ENCODE data around the gene BEAN1. TPM values are rescaled to one million over a fixed set of nuclear protein-coding genes. Genes with fewer than 3 reads are reported as not detected.

The BEAN1 gene, protein sequence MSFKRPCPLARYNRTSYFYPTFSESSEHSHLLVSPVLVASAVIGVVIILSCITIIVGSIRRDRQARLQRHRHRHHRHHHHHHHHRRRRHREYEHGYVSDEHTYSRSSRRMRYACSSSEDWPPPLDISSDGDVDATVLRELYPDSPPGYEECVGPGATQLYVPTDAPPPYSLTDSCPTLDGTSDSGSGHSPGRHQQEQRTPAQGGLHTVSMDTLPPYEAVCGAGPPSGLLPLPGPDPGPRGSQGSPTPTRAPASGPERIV
- total RNA-seq (under 1 TPM in 7 of 9 donors, not detected in 2; 0.11 to 0.54 (median 0.17) TPM), polyA plus RNA-seq (under 1 TPM; 0.16 to 0.29 (median 0.20) TPM)
- long read RNA-seq, donor 1 = 0 reads
- long read RNA-seq, donor 2 = 0 reads
- long read RNA-seq, donor 3 = 0 reads
- long read RNA-seq, donor 4 = 0 reads
- long read RNA-seq, donor 5 = 0 reads
- long read RNA-seq, donor 6 = 0 reads
- long read RNA-seq, donor 7 = 0 reads
- long read RNA-seq, donor 8 = 0 reads
- long read RNA-seq, donor 9 = 0 reads
- long read RNA-seq, donor 10 = 0 reads

DNA sequence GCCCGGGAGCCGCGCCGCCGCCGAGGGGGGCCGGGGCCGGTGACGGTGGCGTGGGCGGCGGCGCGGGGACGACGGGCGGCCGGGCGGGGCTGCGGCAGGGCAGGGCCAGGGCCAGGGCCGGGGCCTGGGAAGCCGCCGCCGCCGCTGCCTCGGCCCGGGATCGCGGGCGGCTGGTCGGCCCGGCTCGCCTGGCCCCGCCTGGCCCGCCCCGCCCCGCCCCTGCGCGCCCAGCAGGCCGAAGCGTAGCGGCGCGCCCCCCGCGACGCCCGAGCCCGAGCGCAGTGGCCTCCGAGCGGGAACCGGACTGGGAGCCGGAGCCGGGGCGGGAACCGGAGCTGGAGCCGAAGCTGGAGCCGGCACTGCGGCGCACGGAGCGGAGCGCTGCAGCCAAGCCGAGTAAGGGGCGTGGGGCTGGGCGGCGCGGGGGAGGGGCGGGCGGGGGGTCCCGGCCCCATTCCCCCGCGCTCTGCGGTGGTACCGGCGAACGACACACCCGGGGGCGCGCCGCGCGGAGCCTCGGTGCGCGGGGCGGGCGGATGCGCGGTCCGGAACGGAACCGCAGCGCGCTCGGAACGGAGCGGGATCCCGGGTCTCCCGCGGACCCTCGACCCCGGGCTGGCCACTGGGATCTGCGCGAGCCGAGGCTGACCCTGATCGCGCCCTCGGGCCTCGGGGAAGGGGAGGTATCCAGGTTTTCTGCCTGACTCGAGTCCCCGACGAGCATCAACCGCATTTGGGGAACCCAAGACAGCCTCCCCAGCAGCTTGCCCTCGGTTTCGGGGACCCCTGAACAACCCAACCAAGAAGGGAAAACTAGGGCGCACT lies at the start of gene BEAN1:
Gene BEAN1 (plus strand): TSS at position 260 of the 825 bp plus-strand sequence. CDS start 10,382 bp downstream, outside the sequence.
- Histone ChIP-seq H3K27ac (no peak within 1 kb of the TSS), H3K4me3 (peak within 1 kb of the TSS in 1 of 4 donors; percentile 61), H3K36me3 (replicated peaks in 1 of 2) (no peaks in the 10 kb centered on the region), H3K27me3 (peaks cover 30% of the 10 kb centered on the region), H3K9me3 (replicated peaks in 1 of 3) (no peaks in the 10 kb centered on the region), H3K4me1 (replicated peaks in 1 of 2) (peaks cover 4 to 7% of the 10 kb centered on the region in 2 donors)
- TF ChIP-seq POLR2A (IDR thresholded peaks at IDR 0.05) = no peak
- TF ChIP-seq, protein P1, sequence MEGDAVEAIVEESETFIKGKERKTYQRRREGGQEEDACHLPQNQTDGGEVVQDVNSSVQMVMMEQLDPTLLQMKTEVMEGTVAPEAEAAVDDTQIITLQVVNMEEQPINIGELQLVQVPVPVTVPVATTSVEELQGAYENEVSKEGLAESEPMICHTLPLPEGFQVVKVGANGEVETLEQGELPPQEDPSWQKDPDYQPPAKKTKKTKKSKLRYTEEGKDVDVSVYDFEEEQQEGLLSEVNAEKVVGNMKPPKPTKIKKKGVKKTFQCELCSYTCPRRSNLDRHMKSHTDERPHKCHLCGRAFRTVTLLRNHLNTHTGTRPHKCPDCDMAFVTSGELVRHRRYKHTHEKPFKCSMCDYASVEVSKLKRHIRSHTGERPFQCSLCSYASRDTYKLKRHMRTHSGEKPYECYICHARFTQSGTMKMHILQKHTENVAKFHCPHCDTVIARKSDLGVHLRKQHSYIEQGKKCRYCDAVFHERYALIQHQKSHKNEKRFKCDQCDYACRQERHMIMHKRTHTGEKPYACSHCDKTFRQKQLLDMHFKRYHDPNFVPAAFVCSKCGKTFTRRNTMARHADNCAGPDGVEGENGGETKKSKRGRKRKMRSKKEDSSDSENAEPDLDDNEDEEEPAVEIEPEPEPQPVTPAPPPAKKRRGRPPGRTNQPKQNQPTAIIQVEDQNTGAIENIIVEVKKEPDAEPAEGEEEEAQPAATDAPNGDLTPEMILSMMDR (IDR thresholded peaks at IDR 0.05) = no peak
- DNase-seq = peak in 2 of 7 donors; percentile 17 to 29
- intact Hi-C loops (cut with DNase I) = no loop called here
- WGBS, 4 donors = 1% methylated on average over 36 to 118 of the region's 118 CpGs; no CpG with 5 or more reads in 1 of the 4 donors

DNA sequence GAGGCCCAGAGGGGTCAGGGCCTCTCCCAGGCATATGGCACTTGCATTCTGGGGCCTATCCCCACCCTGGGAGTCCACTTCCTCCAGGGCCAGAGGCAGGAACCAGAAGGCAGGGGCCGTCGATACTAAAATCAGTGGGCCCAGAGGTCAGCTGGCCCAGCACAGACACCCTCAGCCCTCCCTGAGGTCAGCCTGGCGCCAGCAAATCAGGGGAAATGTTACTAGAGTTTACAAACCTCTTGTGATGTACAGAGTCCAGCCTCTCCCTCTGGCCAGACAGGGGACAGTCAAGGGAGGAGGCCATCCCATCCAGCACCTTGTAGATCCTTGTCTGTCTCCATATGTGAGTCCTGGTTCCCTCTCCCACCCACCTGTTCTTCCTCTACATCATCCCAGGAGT lies 49.8 kb upstream of the BEAN1 start:
- no peak for DNase-seq
- peaks cover 5% of the 10 kb centered on the region in 2 donors for H3K4me1 ChIP-seq (replicated peaks in 1 of 2)
- H3K9me3 ChIP-seq (replicated peaks in 1 of 3) = no peaks in the 10 kb centered on the region
- intact Hi-C loops (cut with DNase I) = no loop called here
- H3K36me3 ChIP-seq (replicated peaks in 1 of 2) = no peaks in the 10 kb centered on the region
- H3K4me3 ChIP-seq = no peak overlapping the region
- whole genome bisulfite sequencing, 4 donors = 73 to 93% (median 79%) methylated on average over 1 to 3 of the region's 3 CpGs
- H3K27me3 ChIP-seq = no peaks in the 10 kb centered on the region
- peak overlapping the region in 1 of 5 donors; percentile 4 for H3K27ac ChIP-seq
- TF ChIP-seq POLR2A (IDR thresholded peaks at IDR 0.05) = no peak

DNA sequence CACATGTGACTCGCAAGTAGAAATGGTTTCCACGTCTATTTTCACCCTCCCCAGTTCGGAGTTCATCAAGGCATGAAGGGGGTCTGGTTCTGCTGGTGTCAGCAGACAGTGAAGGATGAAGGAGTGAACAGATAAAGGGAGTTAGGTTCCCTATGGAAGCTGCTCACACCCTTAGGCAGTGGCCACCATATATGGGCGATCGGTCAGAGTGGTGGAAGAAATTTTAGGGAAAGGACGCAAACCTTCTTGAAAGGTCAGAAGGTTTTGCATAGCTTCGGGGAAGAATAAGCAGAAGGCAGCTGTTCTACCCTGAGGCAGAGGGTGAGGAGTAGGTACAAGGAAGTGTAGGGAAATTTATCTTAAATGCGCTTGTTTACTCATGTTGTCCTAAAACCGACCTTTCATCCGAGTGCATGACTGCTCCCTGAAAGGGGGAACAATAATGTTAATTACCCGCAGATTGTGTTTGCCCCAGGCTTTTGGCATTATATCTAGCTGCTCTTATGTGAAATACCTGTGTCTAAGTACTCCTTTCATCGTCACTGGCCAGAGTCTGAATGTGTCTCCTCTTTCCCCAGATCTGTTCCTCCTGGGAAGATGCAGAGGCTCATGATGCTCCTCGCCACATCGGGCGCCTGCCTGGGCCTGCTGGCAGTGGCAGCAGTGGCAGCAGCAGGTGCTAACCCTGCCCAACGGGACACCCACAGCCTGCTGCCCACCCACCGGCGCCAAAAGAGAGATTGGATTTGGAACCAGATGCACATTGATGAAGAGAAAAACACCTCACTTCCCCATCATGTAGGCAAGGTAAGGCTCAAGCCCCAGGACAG lies 48.1 kb upstream of the BEAN1 start:
- H3K27me3 ChIP-seq = no peaks in the 10 kb centered on the region
- intact Hi-C loops (cut with DNase I) = no loop called here
- 78 to 82% (median 79%) methylated on average over 15 to 18 of the region's 18 CpGs for WGBS, 4 donors
- no peaks in the 10 kb centered on the region for H3K36me3 ChIP-seq (replicated peaks in 1 of 2)
- H3K4me1 ChIP-seq (replicated peaks in 1 of 2) = peaks cover 9 to 10% of the 10 kb centered on the region in 2 donors
- H3K4me3 ChIP-seq = no peak overlapping the region
- H3K27ac ChIP-seq = no peak overlapping the region
- no peaks in the 10 kb centered on the region for H3K9me3 ChIP-seq (replicated peaks in 1 of 3)
- no peak for DNase-seq
- TF ChIP-seq, protein P1 (IDR thresholded peaks at IDR 0.05) = no peak
- TF ChIP-seq POLR2A (IDR thresholded peaks at IDR 0.05) = no peak

DNA sequence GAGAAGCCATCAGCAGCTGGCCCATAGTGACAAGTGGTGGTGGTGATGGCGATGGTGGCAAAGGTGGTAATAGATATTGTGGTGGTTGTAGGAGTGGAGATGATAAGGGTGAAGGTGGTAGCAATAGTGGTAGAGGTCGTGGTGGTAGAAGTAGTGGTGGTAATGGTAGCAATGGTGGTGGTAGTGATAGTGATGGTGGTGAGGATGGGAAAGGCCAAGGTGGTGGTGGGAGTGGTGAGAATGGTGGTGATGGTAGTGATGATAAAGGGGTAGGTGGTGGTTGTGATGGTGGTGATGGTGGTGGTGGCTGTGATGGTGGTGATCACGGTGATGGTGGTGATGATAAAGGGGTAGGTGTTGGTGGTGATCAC lies 47.5 kb upstream of the BEAN1 start:
- no peak for TF ChIP-seq POLR2A (IDR thresholded peaks at IDR 0.05)
- TF ChIP-seq, protein P1 (IDR thresholded peaks at IDR 0.05) = no peak

More for the DNA sequence above, 47.5 kb upstream of the BEAN1 start:
- no peaks in the 10 kb centered on the region for H3K27me3 ChIP-seq
- no peaks in the 10 kb centered on the region for H3K36me3 ChIP-seq (replicated peaks in 1 of 2)
- intact Hi-C loops (cut with DNase I) = no loop called here
- H3K9me3 ChIP-seq (replicated peaks in 1 of 3) = no peaks in the 10 kb centered on the region
- WGBS, 4 donors = 92 to 97% (median 93%) methylated on average over 3 of the region's 3 CpGs
- DNase-seq = no peak
- H3K27ac ChIP-seq = no peak overlapping the region
- no peak overlapping the region for H3K4me3 ChIP-seq
- peaks cover 9 to 10% of the 10 kb centered on the region in 2 donors for H3K4me1 ChIP-seq (replicated peaks in 1 of 2)

Data from adrenal gland (tissue), 19 donors.